H1 (cell line): ENCODE measurements around the gene ARHGDIB.

Experiments used
- ASH2L ChIP-seq: fragments of 200-600, 300-600 bp; sonication (generic); IDR thresholded peaks from one replicate; pipeline ENCODE4 v1.7.1; 2017; ENCODE audit warnings: low read length
- CBX8 ChIP-seq: fragments of 300-800, 300-1000 bp; sonication (generic); IDR thresholded peaks from 2 replicates; pipeline ENCODE4 v1.7.1; 2016; ENCODE audit warnings: low read depth, low read length, borderline replicate concordance
- EGR1 ChIP-seq: IDR thresholded peaks from 2 replicates; pipeline ENCODE4 v1.6.1; 2011; ENCODE audit warnings: low read depth, low read length, borderline replicate concordance
- JUND ChIP-seq: IDR thresholded peaks from 2 replicates; pipeline ENCODE4 v1.6.1; 2011; ENCODE audit warnings: mild to moderate bottlenecking, improper control_type of control experiment, low read length
- POLR2A ChIP-seq, 2 experiments: IDR thresholded peaks; 1 replicate in 1 of 2; 2 replicates in 1 of 2; pipeline ENCODE4 v1.6.1; 2011; ENCODE audit warnings: low read depth in 2 of 2, low read length in 2 of 2, mild to moderate bottlenecking in 2 of 2; ENCODE audit errors: control extremely low read depth in 1 of 2
- POLR2AphosphoS5 ChIP-seq: IDR thresholded peaks from 2 replicates; pipeline ENCODE4 v1.6.1; 2011; ENCODE audit warnings: low read depth, low read length
- POU5F1 ChIP-seq: IDR thresholded peaks from 2 replicates; pipeline ENCODE4 v1.6.1; 2011; ENCODE audit warnings: low read depth, mild to moderate bottlenecking, low read length, moderate library complexity
- SP1 ChIP-seq: IDR thresholded peaks from 2 replicates; pipeline ENCODE4 v1.6.1; 2011; ENCODE audit warnings: low read depth, low read length
- SP2 ChIP-seq: IDR thresholded peaks from 2 replicates; pipeline ENCODE4 v1.6.1; 2012; ENCODE audit warnings: mild to moderate bottlenecking, low read length, inconsistent platforms
- SRF ChIP-seq: IDR thresholded peaks from 2 replicates; pipeline ENCODE4 v1.6.1; 2011; ENCODE audit warnings: mild to moderate bottlenecking, low read depth, low read length, moderate library complexity
- TAF1 ChIP-seq: IDR thresholded peaks from 2 replicates; pipeline ENCODE4 v1.6.1; 2011; ENCODE audit warnings: mild to moderate bottlenecking, low read depth, low read length
- TF ChIP-seq, protein P1 (sequence below), 3 experiments: IDR thresholded peaks; 1 replicate in 2 of 3; 2 replicates in 1 of 3; pipeline versions ENCODE4 v1.5.1 to v1.6.1; 2011; ENCODE audit warnings: low read length in 3 of 3, mild to moderate bottlenecking in 3 of 3, inconsistent platforms in 2 of 3, low read depth in 1 of 3, moderate library complexity in 1 of 3; ENCODE audit not compliant: insufficient read depth in 1 of 3; ENCODE audit errors: control extremely low read depth in 1 of 3

DNA sequence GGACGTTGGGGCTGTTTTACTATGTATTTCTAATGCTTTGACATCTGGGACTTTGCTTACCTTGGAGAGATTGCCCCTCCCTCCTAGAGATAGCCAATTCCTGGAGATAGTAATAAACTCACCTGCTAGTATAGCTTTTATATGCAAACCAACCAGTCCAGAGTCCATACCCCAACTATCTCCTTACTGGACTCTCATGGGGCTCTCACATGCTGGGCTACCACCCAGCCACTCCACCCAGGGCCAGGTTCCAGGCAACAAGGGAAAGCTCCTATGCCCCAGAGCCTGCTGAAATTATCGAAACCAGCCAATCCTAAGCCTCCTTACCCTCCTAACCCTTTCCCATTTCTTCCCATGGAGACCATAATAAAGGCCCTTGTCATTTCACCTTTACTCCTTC is 50.3 kb downstream of the ARHGDIB start:
- no peak for TF ChIP-seq POLR2A (IDR thresholded peaks at IDR 0.05; ENCODE audit: control extremely low read depth in 1 of 2, low read depth in 2 of 2, low read length in 2 of 2)
- TF ChIP-seq, protein P1, sequence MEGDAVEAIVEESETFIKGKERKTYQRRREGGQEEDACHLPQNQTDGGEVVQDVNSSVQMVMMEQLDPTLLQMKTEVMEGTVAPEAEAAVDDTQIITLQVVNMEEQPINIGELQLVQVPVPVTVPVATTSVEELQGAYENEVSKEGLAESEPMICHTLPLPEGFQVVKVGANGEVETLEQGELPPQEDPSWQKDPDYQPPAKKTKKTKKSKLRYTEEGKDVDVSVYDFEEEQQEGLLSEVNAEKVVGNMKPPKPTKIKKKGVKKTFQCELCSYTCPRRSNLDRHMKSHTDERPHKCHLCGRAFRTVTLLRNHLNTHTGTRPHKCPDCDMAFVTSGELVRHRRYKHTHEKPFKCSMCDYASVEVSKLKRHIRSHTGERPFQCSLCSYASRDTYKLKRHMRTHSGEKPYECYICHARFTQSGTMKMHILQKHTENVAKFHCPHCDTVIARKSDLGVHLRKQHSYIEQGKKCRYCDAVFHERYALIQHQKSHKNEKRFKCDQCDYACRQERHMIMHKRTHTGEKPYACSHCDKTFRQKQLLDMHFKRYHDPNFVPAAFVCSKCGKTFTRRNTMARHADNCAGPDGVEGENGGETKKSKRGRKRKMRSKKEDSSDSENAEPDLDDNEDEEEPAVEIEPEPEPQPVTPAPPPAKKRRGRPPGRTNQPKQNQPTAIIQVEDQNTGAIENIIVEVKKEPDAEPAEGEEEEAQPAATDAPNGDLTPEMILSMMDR (IDR thresholded peaks at IDR 0.05; ENCODE audit: control extremely low read depth in 1 of 3, insufficient read depth in 1 of 3, low read depth in 1 of 3, low read length in 3 of 3), result no peak
- no peak for TF ChIP-seq TAF1
- TF ChIP-seq POLR2AphosphoS5, result no peak
- TF ChIP-seq POU5F1, result no peak
- TF ChIP-seq ASH2L, result no peak
- TF ChIP-seq SP1, result no peak
- TF ChIP-seq CBX8, result no peak
- TF ChIP-seq SP2, result no peak
- no peak for TF ChIP-seq EGR1
- TF ChIP-seq SRF, result no peak
- TF ChIP-seq JUND, result no peak
